B cell (primary cell): ENCODE data around the gene MACO1. TPM values are rescaled to one million over a fixed set of nuclear protein-coding genes. Genes with fewer than 3 reads are reported as not detected.

ENCODE experiments used
- ATAC-seq: fragments of 200-7000 bp; cut with Tn5 transposase; one replicate; pipeline ENCODE4 v1.10.0; 2021; ENCODE audit warnings: low read depth, mild to moderate bottlenecking, moderate number of reproducible peaks, moderate library complexity
- CTCF ChIA-PET: fragments of 350-600 bp; sonication (Branson Sonifier 250); formaldehyde crosslinking; loops from one replicate; lab custom pipeline; 2021; ENCODE audit warnings: antibody characterized with exemption, inconsistent platforms; lab: Charles Lee
- POLR2A ChIA-PET: fragments of 350-600 bp; sonication (Branson Sonifier 250); formaldehyde crosslinking; loops from one replicate; lab custom pipeline; 2021; ENCODE audit warnings: antibody characterized with exemption; lab: Charles Lee
- DNase-seq: peaks from one replicate; pipeline ENCODE4 v3.0.0; 2013
- H2AFZ ChIP-seq: 2 replicates; pipeline ENCODE4 v1.6.1; 2012; ENCODE audit warnings: mild to moderate bottlenecking, low read depth, low read length; ENCODE audit not compliant: insufficient read depth, poor library complexity, severe bottlenecking
- H3K27ac ChIP-seq, 2 donors: 1 replicate in 1 of 2; 2 replicates in 1 of 2; pipeline ENCODE4 v1.5.1; 2012 to 2013; ENCODE audit warnings: low read length in 2 of 2, mild to moderate bottlenecking in 2 of 2, moderate library complexity in 1 of 2
- H3K27me3 ChIP-seq, 4 experiments: fragments of 200-600 bp in 1 of 4; sonication (generic) in 1 of 4; replicated peaks in 1 of 4; 1 replicate in 2 of 4; 2 replicates in 2 of 4; pipeline versions ENCODE4 v1.6.1 to v1.7.0; 2013 to 2016; ENCODE audit warnings: low read length in 3 of 4, mild to moderate bottlenecking in 2 of 4, mixed read lengths in 1 of 4, moderate library complexity in 1 of 4; ENCODE audit not compliant: insufficient read depth in 4 of 4, control insufficient read depth in 3 of 4; ENCODE audit errors: control extremely low read depth in 1 of 4
- H3K36me3 ChIP-seq, 2 experiments: replicated peaks in 1 of 2; 1 replicate in 1 of 2; 2 replicates in 1 of 2; pipeline versions ENCODE4 v1.6.1 to v1.7.1; 2013; ENCODE audit warnings: low read length in 1 of 2; ENCODE audit not compliant: insufficient read depth in 2 of 2, control insufficient read depth in 1 of 2; ENCODE audit errors: control extremely low read depth in 1 of 2, extremely low read depth in 1 of 2
- H3K4me1 ChIP-seq, 2 donors: fragments of 200-600 bp in 1 of 2; sonication (generic) in 1 of 2; 1 replicate in 1 of 2; 2 replicates in 1 of 2; pipeline versions ENCODE4 v1.5.1 to v1.6.1; 2013 to 2017; ENCODE audit warnings: low read length in 2 of 2; ENCODE audit not compliant: control insufficient read depth in 2 of 2, insufficient read depth in 2 of 2
- H3K4me2 ChIP-seq: replicated peaks from 2 replicates; pipeline ENCODE3; 2012; ENCODE audit warnings: mild to moderate bottlenecking, low read depth, low read length; ENCODE audit not compliant: poor library complexity, severe bottlenecking
- H3K4me3 ChIP-seq, 5 experiments: fragments of 200-600 bp in 1 of 5; sonication (generic) in 1 of 5; 1 replicate in 3 of 5; 2 replicates in 2 of 5; pipeline versions ENCODE4 v1.5.1 to v1.7.0; 2011 to 2016; ENCODE audit warnings: low read length in 4 of 5, mild to moderate bottlenecking in 4 of 5, low read depth in 2 of 5, control low read depth in 1 of 5, moderate library complexity in 1 of 5; ENCODE audit not compliant: insufficient read depth in 1 of 5; ENCODE audit errors: control extremely low read depth in 1 of 5, extremely low read depth in 1 of 5
- H3K79me2 ChIP-seq: fragments of 200-600 bp; sonication (generic); one replicate; pipeline ENCODE4 v1.6.0; 2016; ENCODE audit warnings: low read length; ENCODE audit not compliant: control insufficient read depth, insufficient read depth
- H3K9ac ChIP-seq: fragments of 200-600 bp; sonication (generic); 2 replicates; pipeline ENCODE4 v1.6.1; 2017; ENCODE audit warnings: mild to moderate bottlenecking, low read length, moderate library complexity
- H3K9me3 ChIP-seq, 3 donors: one replicate each; pipeline versions ENCODE4 v1.6.1 to v1.7.1; 2013; ENCODE audit warnings: low read length in 2 of 3; ENCODE audit not compliant: control insufficient read depth in 2 of 3, insufficient read depth in 1 of 3; ENCODE audit errors: control extremely low read depth in 1 of 3
- H4K20me1 ChIP-seq: 2 replicates; pipeline ENCODE4 v1.6.0; 2012; ENCODE audit warnings: mild to moderate bottlenecking, low read length; ENCODE audit not compliant: insufficient read depth, control insufficient read depth, poor library complexity, severe bottlenecking
- H3K27ac Mint-ChIP-seq: one replicate; pipeline ENCODE4 v1.8.0; 2021; ENCODE audit warnings: mixed read lengths
- H3K27me3 Mint-ChIP-seq: one replicate; pipeline ENCODE4 v1.8.0; 2021; ENCODE audit warnings: mixed read lengths
- H3K4me1 Mint-ChIP-seq: one replicate; pipeline ENCODE4 v1.8.0; 2021; ENCODE audit warnings: mixed read lengths
- H3K4me3 Mint-ChIP-seq: one replicate; pipeline ENCODE4 v1.8.0; 2021; ENCODE audit warnings: mixed read lengths
- H3K9me3 Mint-ChIP-seq: one replicate; pipeline ENCODE4 v1.8.0; 2022; ENCODE audit warnings: mixed read lengths; ENCODE audit not compliant: insufficient read depth
- CTCF ChIP-seq: fragments of 200-600 bp; IDR thresholded peaks from one replicate; pipeline ENCODE4 v1.8.0; 2022; ENCODE audit warnings: antibody characterized with exemption, mild to moderate bottlenecking
- EZH2 ChIP-seq: IDR thresholded peaks from 2 replicates; pipeline ENCODE4 v1.6.1; 2012; ENCODE audit warnings: borderline replicate concordance, low read depth, mild to moderate bottlenecking, moderate library complexity, low read length; ENCODE audit not compliant: insufficient read depth, poor library complexity, severe bottlenecking
- WGBS: methylation state at CpG from one replicate; pipeline ENCODE4 v1.1.5; 2013; ENCODE audit warnings: missing lambda C conversion rate; ENCODE audit not compliant: insufficient coverage; 5-methylcytosine and 5-hydroxymethylcytosine counted together
- intact Hi-C: fragments of 100-400 bp; cut with micrococcal nuclease; formaldehyde crosslinking; loops from one replicate; pipeline ENCODE4 v1.10.0; 2022
- polyA plus RNA-seq: library from polyadenylated mRNA; depleted of rRNA; stranded (reverse); fragments of >200 nt; gene quantifications from 2 replicates; pipeline ENCODE4 v1.2.3, GENCODE V29; 2012
- total RNA-seq, 2 donors: library from RNA; stranded (reverse); fragments of 120-200 nt in 1 of 2; gene quantifications; 1 replicate in 1 of 2; 2 replicates in 1 of 2; pipeline versions ENCODE4 v1.2.3 to v1.2.4, GENCODE V29; 2013 to 2022

MACO1 gene
- total and polyA plus RNA-seq, 2 donors (not counting 1 experiment from before 2014, with no cell fraction given) = 4.9 to 21.2 TPM

GRCh38 chr1:25456502-25456901 is 25.8 kb downstream of the MACO1 start:
- Mint-ChIP-seq H3K27me3 (no peaks in the 10 kb centered on the region), H3K27ac (no peak overlapping the region), H3K4me1 (peaks cover 6% of the 10 kb centered on the region), H3K4me3 (no peak overlapping the region), H3K9me3 (no peaks in the 10 kb centered on the region)
- ATAC-seq (no peak), DNase-seq (no peak)
- CTCF ChIA-PET = interaction anchor here (0.7 kb wide), 1 partner anchor 31 kb away, joined by 3 read pairs; no protein-coding TSS in a partner anchor
- Histone ChIP-seq H3K27ac (no peak overlapping the region), H3K36me3 (peaks cover 12 to 46% of the 10 kb centered on the region in 2 experiments), H4K20me1 (no peaks in the 10 kb centered on the region), H3K4me3 (no peak overlapping the region), H3K27me3 (no peaks in the 10 kb centered on the region), H3K4me1 (peaks cover 8 to 9% of the 10 kb centered on the region in 2 donors), H3K9me3 (no peaks in the 10 kb centered on the region), H2AFZ (no peak overlapping the region), H3K9ac (no peak overlapping the region), H3K79me2 (peaks cover 7% of the 10 kb centered on the region), H3K4me2 (no peak overlapping the region)
- 80% methylated on average over 1 of the region's 4 CpGs for WGBS
- intact Hi-C loops = no loop called here
- TF ChIP-seq CTCF (no peak), EZH2 (no peak)
- POLR2A ChIA-PET = no interaction called here

GRCh38 chr1:25458541-25459298 is 28.0 kb downstream of the MACO1 start:
- no peaks in the 10 kb centered on the region for H4K20me1 ChIP-seq
- intact Hi-C loops = no loop called here
- no peak overlapping the region for H3K4me3 ChIP-seq
- peaks cover 7% of the 10 kb centered on the region for H3K79me2 ChIP-seq
- no peaks in the 10 kb centered on the region for H3K27me3 Mint-ChIP-seq
- no peak for ATAC-seq
- TF ChIP-seq EZH2 (no peak), CTCF (no peak)
- POLR2A ChIA-PET = no interaction called here
- H3K36me3 ChIP-seq = peaks cover 14 to 52% of the 10 kb centered on the region in 2 experiments
- no peaks in the 10 kb centered on the region for H3K4me1 ChIP-seq
- no peak overlapping the region for H2AFZ ChIP-seq
- 88% methylated on average over 6 of the region's 7 CpGs for WGBS
- no peaks in the 10 kb centered on the region for H3K27me3 ChIP-seq
- H3K27ac Mint-ChIP-seq = no peak overlapping the region
- no peaks in the 10 kb centered on the region for H3K9me3 ChIP-seq
- DNase-seq = no peak
- no peaks in the 10 kb centered on the region for H3K4me1 Mint-ChIP-seq
- H3K9me3 Mint-ChIP-seq = no peaks in the 10 kb centered on the region
- CTCF ChIA-PET = no interaction called here
- no peak overlapping the region for H3K27ac ChIP-seq
- no peak overlapping the region for H3K9ac ChIP-seq
- H3K4me3 Mint-ChIP-seq = no peak overlapping the region
- H3K4me2 ChIP-seq = no peak overlapping the region
